ENCODE results near the gene CCDC61.

DNA sequence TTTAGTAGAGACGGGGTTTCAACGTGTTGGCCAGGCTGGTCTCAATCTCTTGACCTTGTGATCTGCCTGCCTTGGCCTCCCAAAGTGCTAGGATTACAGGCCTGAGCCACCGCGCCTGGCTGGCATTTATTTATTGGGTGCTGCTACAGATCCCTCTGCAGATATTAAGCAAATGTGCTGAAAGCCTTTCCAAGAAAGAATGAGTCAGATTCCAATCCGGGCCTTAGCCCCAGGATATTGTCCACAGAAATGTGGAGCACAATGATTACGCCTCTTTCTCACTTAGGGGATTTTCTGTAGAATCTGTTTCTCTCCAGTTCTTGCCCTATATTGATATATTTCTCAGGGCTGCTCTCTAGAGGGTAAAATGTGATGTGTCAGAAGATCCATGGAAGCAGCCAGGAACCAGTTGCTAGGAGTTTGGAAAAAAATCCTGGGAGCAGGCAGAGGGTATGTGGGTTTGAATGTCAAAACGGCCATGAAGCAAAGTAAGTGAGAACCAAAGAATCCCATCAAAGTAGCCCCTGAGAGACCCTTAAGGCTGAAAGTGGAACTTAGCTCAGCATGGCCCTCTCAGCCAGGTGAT lies 70.3 kb downstream of the CCDC61 start:
- TF ChIP-seq POLR2A (IDR thresholded peaks at IDR 0.05): no peak
- TF ChIP-seq, protein P1, sequence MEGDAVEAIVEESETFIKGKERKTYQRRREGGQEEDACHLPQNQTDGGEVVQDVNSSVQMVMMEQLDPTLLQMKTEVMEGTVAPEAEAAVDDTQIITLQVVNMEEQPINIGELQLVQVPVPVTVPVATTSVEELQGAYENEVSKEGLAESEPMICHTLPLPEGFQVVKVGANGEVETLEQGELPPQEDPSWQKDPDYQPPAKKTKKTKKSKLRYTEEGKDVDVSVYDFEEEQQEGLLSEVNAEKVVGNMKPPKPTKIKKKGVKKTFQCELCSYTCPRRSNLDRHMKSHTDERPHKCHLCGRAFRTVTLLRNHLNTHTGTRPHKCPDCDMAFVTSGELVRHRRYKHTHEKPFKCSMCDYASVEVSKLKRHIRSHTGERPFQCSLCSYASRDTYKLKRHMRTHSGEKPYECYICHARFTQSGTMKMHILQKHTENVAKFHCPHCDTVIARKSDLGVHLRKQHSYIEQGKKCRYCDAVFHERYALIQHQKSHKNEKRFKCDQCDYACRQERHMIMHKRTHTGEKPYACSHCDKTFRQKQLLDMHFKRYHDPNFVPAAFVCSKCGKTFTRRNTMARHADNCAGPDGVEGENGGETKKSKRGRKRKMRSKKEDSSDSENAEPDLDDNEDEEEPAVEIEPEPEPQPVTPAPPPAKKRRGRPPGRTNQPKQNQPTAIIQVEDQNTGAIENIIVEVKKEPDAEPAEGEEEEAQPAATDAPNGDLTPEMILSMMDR (IDR thresholded peaks at IDR 0.05 in 4 of 5, conservative IDR thresholded peaks at IDR 0.05 in 1 of 5): no peak

Data from gastrocnemius medialis (tissue), 4 donors.